HG03196 (cell line): ENCODE data around the gene PHB1.

ENCODE experiments used
- ATAC-seq: cut with Tn5 transposase; IDR thresholded peaks from one replicate; pipeline ENCODE4 v1.9.1; 2021; ENCODE audit not compliant: unreplicated experiment

PHB1 gene

DNA sequence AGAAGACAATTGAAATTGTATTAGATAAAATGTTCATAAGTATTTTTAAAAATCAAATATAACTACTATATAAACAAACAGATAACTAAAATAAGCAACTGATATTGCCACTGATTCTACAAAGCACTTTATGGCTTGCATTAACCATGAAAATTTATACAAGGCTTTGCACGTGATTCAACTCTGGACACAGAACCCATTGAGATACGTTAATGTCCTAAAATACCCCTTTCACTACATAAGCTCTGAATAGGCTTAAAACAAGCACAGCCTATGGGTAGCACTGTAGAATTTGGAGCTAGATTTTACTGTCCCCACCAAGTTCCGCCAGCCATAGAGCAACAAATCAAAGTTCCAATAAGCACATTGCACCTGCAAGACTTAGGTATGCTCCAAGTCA is 57.2 kb downstream of the PHB1 start:
- no peak for ATAC-seq

DNA sequence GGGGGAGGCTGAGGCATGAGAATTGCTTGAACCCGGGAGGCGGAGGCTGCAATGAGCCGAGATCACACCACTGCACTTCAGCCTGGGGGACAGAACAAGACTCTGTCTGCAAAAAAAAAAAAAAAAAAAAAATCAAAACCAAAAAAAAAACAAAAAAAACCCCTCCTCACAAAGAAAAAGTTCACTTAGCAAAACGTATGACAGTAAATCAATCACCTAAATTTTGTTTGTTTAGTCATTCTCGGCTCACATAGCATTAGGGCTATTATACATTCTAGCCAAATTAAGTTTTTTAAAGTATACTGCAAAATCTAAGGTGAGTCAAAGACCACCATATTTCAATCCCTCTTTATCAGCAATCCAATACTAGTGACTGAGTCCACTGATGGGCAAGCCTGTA is 58.4 kb downstream of the PHB1 start:
- no peak for ATAC-seq
